ENCODE results near the gene ZNF333.

Gene ZNF333

GRCh38 chr19:14689598-14690503 is at the start of gene ZNF333:
TSS of gene ZNF333 (plus strand) at chr19:14690048. CDS start at chr19:14693492, 3,444 bp downstream.
- peak; percentile 99 for DNase-seq

- DNase-seq = no peak
Observed at GRCh38 chr19:14648506-14648905, 41.3 kb upstream of the ZNF333 start.

- DNase-seq = no peak
Observed at GRCh38 chr19:14649020-14649419, 40.8 kb upstream of the ZNF333 start.

GRCh38 chr19:14650161-14650560 is 39.7 kb upstream of the ZNF333 start:
- no peak for DNase-seq

- no peak for DNase-seq
Observed at GRCh38 chr19:14654786-14655560, 34.9 kb upstream of the ZNF333 start.

- no peak for DNase-seq
Observed at GRCh38 chr19:14655726-14656125, 34.1 kb upstream of the ZNF333 start.

GRCh38 chr19:14659874-14660489 is 29.9 kb upstream of the ZNF333 start:
- peak; percentile 39 for DNase-seq

- DNase-seq = no peak
Observed at GRCh38 chr19:14661372-14661924, 28.4 kb upstream of the ZNF333 start.

- no peak for DNase-seq
Observed at GRCh38 chr19:14669940-14670339, 19.9 kb upstream of the ZNF333 start.

- DNase-seq = no peak
Observed at GRCh38 chr19:14670408-14670807, 19.4 kb upstream of the ZNF333 start.

GRCh38 chr19:14672188-14672872 is 17.5 kb upstream of the ZNF333 start:
- no peak for DNase-seq

- DNase-seq = no peak
Observed at GRCh38 chr19:14673088-14673487, 16.8 kb upstream of the ZNF333 start.

- DNase-seq = no peak
Observed at GRCh38 chr19:14674764-14675163, 15.1 kb upstream of the ZNF333 start, which contains the start of gene ADGRE3. TSS of gene ADGRE3 (minus strand) at chr19:14674844. CDS start at chr19:14674770, 74 bp downstream.

GRCh38 chr19:14676762-14677161 is 13.1 kb upstream of the ZNF333 start:
- no peak for DNase-seq

- DNase-seq = no peak
Observed at GRCh38 chr19:14677464-14677863, 12.4 kb upstream of the ZNF333 start.

- DNase-seq = no peak
Observed at GRCh38 chr19:14678199-14678598, 11.6 kb upstream of the ZNF333 start.

GRCh38 chr19:14682084-14682483 is 7.8 kb upstream of the ZNF333 start:
- no peak for DNase-seq

- no peak for DNase-seq
Observed at GRCh38 chr19:14683439-14683838, 6.4 kb upstream of the ZNF333 start.

GRCh38 chr19:14686411-14686810 is 3.4 kb upstream of the ZNF333 start:
- DNase-seq = peak; percentile 62

- DNase-seq = no peak
Observed at GRCh38 chr19:14694641-14695266, 4.9 kb downstream of the ZNF333 start.

GRCh38 chr19:14695471-14695870 is 5.6 kb downstream of the ZNF333 start:
- no peak for DNase-seq

- no peak for DNase-seq
Observed at GRCh38 chr19:14699641-14700040, 9.8 kb downstream of the ZNF333 start.
